DMS53 (cell line): ENCODE measurements around the gene GEMIN2.
"Not testable (repeated sequence)": the region's sequence is repeated elsewhere in the genome, so short reads cannot be mapped to it uniquely, and the experiment has no call there.

ENCODE experiments used
- DNase-seq: peaks from one replicate; lab custom pipeline; 2025; lab: John Stamatoyannopoulos, UW

The GEMIN2 gene

GRCh38 chr14:39114073-39114838 is at the start of gene GEMIN2:
GEMIN2 (plus strand) TSS chr14:39114323; CDS start chr14:39114339, 16 bp downstream.
- peak; percentile 96 for DNase-seq

- not testable (repeated sequence) for DNase-seq
Observed at GRCh38 chr14:39069169-39069805, 44.8 kb upstream of the GEMIN2 start.

GRCh38 chr14:39069923-39070322 is 44.2 kb upstream of the GEMIN2 start:
- DNase-seq = no peak

- no peak for DNase-seq
Observed at GRCh38 chr14:39071096-39071495, 43.0 kb upstream of the GEMIN2 start.

GRCh38 chr14:39080886-39081285 is 33.2 kb upstream of the GEMIN2 start:
- DNase-seq = no peak

GRCh38 chr14:39083127-39083526 is 31.0 kb upstream of the GEMIN2 start:
- no peak for DNase-seq

GRCh38 chr14:39085933-39086332 is 28.2 kb upstream of the GEMIN2 start:
- no peak for DNase-seq

GRCh38 chr14:39087493-39087892 is 26.6 kb upstream of the GEMIN2 start:
- DNase-seq = no peak

GRCh38 chr14:39090548-39091111 is 23.5 kb upstream of the GEMIN2 start:
- no peak for DNase-seq

- no peak for DNase-seq
Observed at GRCh38 chr14:39091716-39092115, 22.4 kb upstream of the GEMIN2 start.

GRCh38 chr14:39094515-39094914 is 19.6 kb upstream of the GEMIN2 start:
- DNase-seq = no peak

GRCh38 chr14:39097159-39097558 is 17.0 kb upstream of the GEMIN2 start:
- no peak for DNase-seq

- not testable (repeated sequence) for DNase-seq
Observed at GRCh38 chr14:39099215-39099614, 14.9 kb upstream of the GEMIN2 start.

- no peak for DNase-seq
Observed at GRCh38 chr14:39099748-39100147, 14.4 kb upstream of the GEMIN2 start.

- peak; percentile 68 for DNase-seq
Observed at GRCh38 chr14:39102265-39102968, 11.7 kb upstream of the GEMIN2 start.

- peak; percentile 84 for DNase-seq
Observed at GRCh38 chr14:39102969-39103957, 10.9 kb upstream of the GEMIN2 start, which contains the start of gene SEC23A. SEC23A (minus strand) TSS chr14:39103235; CDS start chr14:39096118, 7,117 bp downstream.

GRCh38 chr14:39104078-39104801 is 9.9 kb upstream of the GEMIN2 start:
- not testable (repeated sequence) for DNase-seq

- DNase-seq = peak; percentile 58
Observed at GRCh38 chr14:39107591-39107996, 6.5 kb upstream of the GEMIN2 start.

GRCh38 chr14:39108791-39109190 is 5.3 kb upstream of the GEMIN2 start:
- no peak for DNase-seq
